Activated T-helper 1 cell treated with Interleukin-2 at 50 U/mL for 16 hours (primary cell): ENCODE data around the gene EIF3I.

Source experiments
- DNase-seq: peaks from one replicate; pipeline ENCODE4 v3.0.0-alpha.2; 2020; ENCODE audit warnings: low read depth

Gene EIF3I

GRCh38 chr1:32198237-32199042 is 23.8 kb upstream of the EIF3I start:
- DNase-seq = no peak

- no peak for DNase-seq
Observed at GRCh38 chr1:32199043-32199716, 23.0 kb upstream of the EIF3I start.

- no peak for DNase-seq
Observed at GRCh38 chr1:32199717-32200072, 22.5 kb upstream of the EIF3I start.

- DNase-seq = peak; percentile 20
Observed at GRCh38 chr1:32200226-32201010, 21.8 kb upstream of the EIF3I start, which contains the start of gene CCDC28B. Gene CCDC28B, plus strand, starts transcription at chr1:32200595. Its CDS starts 1,341 bp downstream, at chr1:32201936.

- peak; percentile 63 for DNase-seq
Observed at GRCh38 chr1:32201011-32201855, 21.0 kb upstream of the EIF3I start.

GRCh38 chr1:32204943-32205361 is 17.3 kb upstream of the EIF3I start:
- no peak for DNase-seq

- DNase-seq = peak; percentile 77
Observed at GRCh38 chr1:32205401-32206370, 16.5 kb upstream of the EIF3I start, which contains the start of gene IQCC. Gene IQCC, plus strand, starts transcription at chr1:32205671. Its CDS starts 11 bp downstream, at chr1:32205682.

- no peak for DNase-seq
Observed at GRCh38 chr1:32208469-32208868, 13.7 kb upstream of the EIF3I start.

GRCh38 chr1:32208891-32209328 is 13.3 kb upstream of the EIF3I start, which contains the start of gene DCDC2B:
Gene DCDC2B, plus strand, starts transcription at chr1:32209089. Its CDS starts 5 bp downstream, at chr1:32209094.
- DNase-seq = no peak

- peak; percentile 31 for DNase-seq
Observed at GRCh38 chr1:32215629-32216480, 6.4 kb upstream of the EIF3I start.

GRCh38 chr1:32216566-32216965 is 5.6 kb upstream of the EIF3I start:
- no peak for DNase-seq

GRCh38 chr1:32219022-32219421 is 3.2 kb upstream of the EIF3I start:
- no peak for DNase-seq

GRCh38 chr1:32220746-32221580 is 1.2 kb upstream of the EIF3I start:
- DNase-seq = no peak

GRCh38 chr1:32221581-32221979 is 627 bp upstream of the EIF3I start:
- DNase-seq = no peak

- DNase-seq = no peak
Observed at GRCh38 chr1:32223683-32224082, 1.5 kb downstream of the EIF3I start.

- DNase-seq = no peak
Observed at GRCh38 chr1:32224285-32224684, 2.1 kb downstream of the EIF3I start.

GRCh38 chr1:32228771-32229170 is 6.6 kb downstream of the EIF3I start:
- DNase-seq = no peak

GRCh38 chr1:32231843-32232432 is 9.7 kb downstream of the EIF3I start:
- no peak for DNase-seq
